NCI-H524 treated with DMSO at 0.1 percent for 48 hours (cell line): ENCODE measurements around the gene CCSER2.
"Not testable (repeated sequence)": the region's sequence is repeated elsewhere in the genome, so short reads cannot be mapped to it uniquely, and the experiment has no call there.

Source experiments
- DNase-seq: peaks from one replicate; lab custom pipeline; 2025; lab: John Stamatoyannopoulos, UW

The CCSER2 gene

GRCh38 chr10:84447701-84448400 lies 119.5 kb downstream of the CCSER2 start:
- no peak for DNase-seq

- DNase-seq: not testable (repeated sequence)
These were observed 121.0 kb downstream of the CCSER2 start for GRCh38 chr10:84449351-84449750.

- DNase-seq: peak; percentile 25
These were observed 123.6 kb downstream of the CCSER2 start for GRCh38 chr10:84452003-84452402.

GRCh38 chr10:84453303-84453702 lies 124.9 kb downstream of the CCSER2 start:
- DNase-seq: no peak

GRCh38 chr10:84456126-84456525 lies 127.7 kb downstream of the CCSER2 start:
- DNase-seq: no peak

GRCh38 chr10:84460520-84460919 lies 132.1 kb downstream of the CCSER2 start:
- DNase-seq: no peak

GRCh38 chr10:84469470-84469869 lies 141.1 kb downstream of the CCSER2 start:
- no peak for DNase-seq

- no peak for DNase-seq
These were observed 144.7 kb downstream of the CCSER2 start for GRCh38 chr10:84473136-84473535.

- no peak for DNase-seq
These were observed 149.2 kb downstream of the CCSER2 start for GRCh38 chr10:84477398-84478128.

- no peak for DNase-seq
These were observed 149.8 kb downstream of the CCSER2 start for GRCh38 chr10:84478151-84478550.

GRCh38 chr10:84478679-84479078 lies 150.3 kb downstream of the CCSER2 start:
- DNase-seq: no peak

- DNase-seq: no peak
These were observed 156.2 kb downstream of the CCSER2 start for GRCh38 chr10:84484541-84484940.

- no peak for DNase-seq
These were observed 165.0 kb downstream of the CCSER2 start for GRCh38 chr10:84493361-84493760.

GRCh38 chr10:84493951-84494848 lies 165.8 kb downstream of the CCSER2 start:
- DNase-seq: no peak

- DNase-seq: no peak
These were observed 166.4 kb downstream of the CCSER2 start for GRCh38 chr10:84494849-84495180.

- DNase-seq: no peak
These were observed 169.6 kb downstream of the CCSER2 start for GRCh38 chr10:84497978-84498377.

- DNase-seq: not testable (repeated sequence)
These were observed 170.7 kb downstream of the CCSER2 start for GRCh38 chr10:84499039-84499438.

- no peak for DNase-seq
These were observed 171.5 kb downstream of the CCSER2 start for GRCh38 chr10:84499846-84500245.

GRCh38 chr10:84510121-84510520 lies 181.7 kb downstream of the CCSER2 start:
- no peak for DNase-seq

- no peak for DNase-seq
These were observed 182.7 kb downstream of the CCSER2 start for GRCh38 chr10:84511106-84511505.

GRCh38 chr10:84511709-84512285 lies 183.4 kb downstream of the CCSER2 start:
- DNase-seq: no peak

GRCh38 chr10:84517554-84517953 lies 189.2 kb downstream of the CCSER2 start:
- no peak for DNase-seq
